HUDEP-2 (cell line): Measurements from ENCODE around the gene IFT25.

Experiments
- DNase-seq, 76 experiments: peaks; one replicate each; lab custom pipeline; 2025; ENCODE audit not compliant: unreplicated experiment in 76 of 76; lab: John Stamatoyannopoulos, UW

Gene IFT25

DNA sequence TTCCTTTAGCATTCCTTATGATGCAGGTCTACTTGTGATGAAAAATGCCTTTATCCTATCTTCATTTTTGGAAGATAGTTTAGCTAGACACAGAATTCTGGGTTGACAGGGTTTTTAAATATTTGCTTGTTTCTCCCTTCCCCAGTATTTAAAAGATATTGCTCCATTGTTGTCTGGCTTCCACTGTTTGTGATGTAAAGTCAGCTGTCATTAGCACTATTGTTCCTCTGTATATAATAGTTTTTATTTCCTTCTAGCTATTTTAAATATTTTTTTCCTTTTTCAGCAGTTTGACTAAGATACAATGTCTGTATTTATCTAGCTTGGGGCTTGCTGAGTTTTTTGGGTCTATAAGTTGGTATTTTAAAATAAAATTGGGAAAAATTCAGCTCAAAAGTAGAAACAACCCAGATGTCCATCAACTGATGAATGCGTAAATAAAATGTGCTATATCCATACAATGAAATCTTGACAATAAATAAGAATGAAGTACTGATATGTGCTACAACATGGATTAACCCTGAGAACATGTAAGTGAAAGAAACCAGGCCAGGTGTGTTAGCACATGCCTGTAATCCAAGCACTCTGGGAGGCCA lies 11.2 kb downstream of the IFT25 start:
- DNase-seq, result no peak

DNA sequence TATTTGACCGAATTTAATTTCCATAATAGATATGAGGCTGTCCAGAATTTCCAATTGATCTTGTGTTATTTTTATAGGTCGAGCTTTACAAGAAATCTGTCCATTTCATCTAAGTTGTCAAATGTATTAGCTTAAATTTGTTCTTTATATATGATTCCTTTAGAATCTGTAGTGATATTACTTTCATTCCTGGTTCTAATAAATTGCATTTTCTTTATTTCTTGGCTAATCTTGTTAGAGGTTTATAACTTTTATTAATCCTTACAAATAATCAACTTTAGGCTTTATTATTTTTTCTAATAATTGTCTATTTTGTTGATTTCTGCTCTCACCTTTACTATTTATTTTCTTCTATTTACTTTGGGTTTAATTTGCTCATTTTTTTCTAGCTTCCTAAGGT lies 14.0 kb downstream of the IFT25 start:
- DNase-seq, result no peak

DNA sequence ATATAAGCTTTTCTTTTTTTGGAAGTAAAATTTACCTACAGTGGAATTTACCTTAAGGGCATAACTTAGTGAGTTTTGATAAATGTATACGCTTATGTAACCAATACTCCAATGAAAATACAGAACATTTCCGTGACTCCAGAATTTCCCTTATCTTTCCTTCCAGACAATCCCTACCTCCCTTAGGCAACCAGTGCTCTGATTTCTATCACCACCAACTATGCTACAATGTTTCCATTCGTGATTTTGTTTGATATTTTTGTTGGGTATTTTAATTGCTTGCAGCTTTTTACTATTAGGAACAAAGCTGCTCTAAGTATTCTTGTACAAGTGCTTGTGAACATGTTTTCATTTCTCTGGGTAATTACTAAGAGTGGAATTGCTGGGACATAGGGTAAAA lies 14.6 kb downstream of the IFT25 start:
- DNase-seq, result no peak

DNA sequence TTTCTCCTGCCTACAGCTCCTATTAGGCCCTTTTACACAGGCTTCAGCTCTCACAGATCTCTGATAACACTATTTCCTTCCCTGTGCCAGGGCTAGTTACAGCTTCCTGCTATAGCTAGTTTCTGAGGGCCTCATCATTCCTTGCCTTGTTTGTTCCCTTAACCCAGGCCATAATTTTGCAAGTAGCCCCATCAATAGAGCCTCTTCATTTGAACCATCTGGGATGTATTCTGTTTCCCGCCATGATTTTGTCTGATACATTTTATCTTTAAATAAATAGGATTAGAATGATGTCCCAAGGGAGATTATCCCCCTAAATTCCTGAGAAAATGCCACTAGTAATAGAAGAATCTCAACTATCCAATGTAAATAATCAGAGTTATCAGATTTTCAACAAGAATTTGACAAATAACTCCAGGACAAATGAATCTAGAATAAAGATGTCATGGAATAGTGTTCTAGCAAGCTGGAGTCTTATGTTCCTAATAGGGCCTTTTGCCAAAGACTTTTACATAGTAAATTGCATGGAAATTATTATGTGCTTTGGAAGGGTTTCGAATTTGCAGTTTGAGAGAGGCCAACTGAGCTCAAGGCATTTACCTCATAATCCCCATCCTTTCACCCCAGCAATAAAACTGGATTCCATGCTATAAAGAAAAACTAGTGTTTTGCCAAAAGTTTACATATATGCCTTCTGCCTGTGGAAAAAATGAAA lies 16.1 kb downstream of the IFT25 start:
- no peak for DNase-seq

DNA sequence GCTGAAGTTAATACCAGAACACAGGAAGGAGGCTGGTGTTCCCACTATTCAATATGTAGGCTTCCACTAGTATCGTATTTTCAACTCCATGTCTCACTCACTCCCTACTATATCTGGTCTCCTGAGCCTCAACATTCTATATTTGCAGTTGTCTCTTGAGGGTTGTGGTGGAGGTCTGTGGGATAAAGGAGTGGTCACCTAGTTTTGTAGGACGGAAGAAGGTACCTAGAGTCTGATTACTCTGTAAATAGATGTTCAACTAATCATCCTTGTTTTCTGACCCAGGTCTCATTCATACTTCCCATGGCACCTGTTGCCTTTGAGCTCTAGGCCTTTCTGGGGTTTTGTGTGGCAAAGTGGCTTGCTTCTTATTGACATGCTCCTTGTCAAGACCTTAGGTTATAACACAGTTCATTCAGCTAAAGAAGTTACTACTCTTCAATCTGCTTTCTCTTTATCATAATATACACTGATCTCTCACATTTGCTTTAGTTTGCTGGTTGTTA lies 18.1 kb downstream of the IFT25 start:
- DNase-seq, result no peak

DNA sequence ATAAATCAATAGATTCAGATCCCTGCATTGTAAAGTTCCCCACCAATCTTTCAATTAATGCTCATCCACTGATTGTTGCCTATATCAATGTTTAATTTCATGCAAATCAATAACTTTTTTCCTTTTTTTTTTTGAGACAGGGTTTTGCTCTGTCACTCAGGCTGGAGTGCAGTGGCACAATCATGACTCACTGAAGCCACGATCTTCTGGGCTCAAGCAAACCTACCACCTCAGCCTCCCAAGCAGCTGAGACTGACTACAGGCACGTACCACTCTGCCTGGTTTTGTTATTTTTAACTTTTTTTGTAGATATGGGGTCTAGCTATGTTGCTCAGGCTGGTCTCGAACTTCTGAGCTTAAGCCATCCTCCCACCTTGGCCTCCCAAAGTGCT lies 25.8 kb downstream of the IFT25 start:
- DNase-seq, result peak in 1 of 76 experiments; percentile 3

DNA sequence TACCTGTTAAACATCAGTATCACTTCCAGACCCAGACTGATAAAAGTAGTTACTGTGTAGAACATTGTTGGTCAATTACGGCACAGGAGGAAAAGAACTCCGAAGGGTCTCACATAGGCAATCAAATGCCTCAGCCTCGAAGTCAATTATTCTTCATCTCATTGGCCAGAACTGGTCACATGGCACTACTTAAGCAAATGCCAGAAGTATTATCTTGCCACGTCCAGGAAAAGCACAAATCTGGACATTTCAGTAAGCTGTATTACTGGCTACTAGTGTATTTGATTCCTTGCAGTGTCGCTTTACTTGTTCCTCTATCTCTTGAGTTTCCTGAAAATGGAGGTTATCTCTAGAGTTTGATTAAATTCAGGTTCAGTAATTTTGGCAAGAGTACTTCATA lies 27.2 kb downstream of the IFT25 start:
- no peak for DNase-seq

DNA sequence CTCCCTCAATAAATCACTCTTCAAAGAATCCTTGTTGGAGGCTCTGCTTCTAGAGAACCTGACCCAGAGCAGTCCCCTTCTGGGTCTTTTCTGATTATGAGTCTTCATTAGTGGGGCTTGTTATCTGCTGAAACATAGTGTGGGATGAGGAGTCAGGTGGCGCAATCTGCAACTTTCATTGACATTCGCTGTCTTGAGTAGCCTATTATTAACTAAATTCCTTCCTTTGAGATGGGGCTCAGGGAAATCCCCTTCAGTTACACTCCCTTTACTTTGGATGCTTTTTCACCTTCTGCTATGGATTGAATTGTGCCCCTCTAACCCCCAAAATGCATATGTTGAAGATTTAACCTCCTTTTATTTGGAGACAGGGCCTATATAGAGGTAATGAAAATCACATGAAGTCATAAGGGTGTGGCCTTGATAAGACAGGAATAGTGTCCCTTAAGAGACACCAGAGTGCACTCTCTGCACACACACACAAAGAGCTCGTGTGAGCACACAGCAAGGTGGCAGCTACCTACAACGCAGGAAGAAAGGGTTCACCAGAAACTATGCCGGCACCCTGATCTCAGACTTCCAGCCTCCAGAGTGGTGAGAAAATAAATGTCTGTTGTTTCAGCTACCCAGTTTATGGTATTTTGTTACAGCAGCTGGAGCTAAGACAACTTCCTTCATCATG lies 32.0 kb downstream of the IFT25 start:
- DNase-seq, result peak in 5 of 76 experiments; percentile 1 to 10 (median 10)

DNA sequence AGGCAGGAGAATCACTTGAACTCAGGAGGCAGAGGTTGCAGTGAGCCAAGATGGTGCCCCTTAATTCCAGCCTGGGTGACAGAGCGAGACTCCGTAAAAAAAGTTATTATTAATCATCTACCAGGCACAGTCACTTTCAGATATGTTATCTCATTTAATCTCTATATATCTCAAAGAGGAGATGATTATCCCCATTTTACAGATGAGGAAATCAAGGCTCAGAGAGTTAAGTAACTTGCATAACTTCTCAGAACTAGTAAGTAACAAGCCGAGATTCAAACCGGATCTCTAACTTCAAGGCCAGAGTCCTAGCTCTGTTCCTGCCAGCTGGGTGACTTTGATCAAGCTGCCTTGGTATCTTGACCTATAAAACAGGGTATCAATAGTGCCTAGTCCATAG lies 34.1 kb downstream of the IFT25 start:
- no peak for DNase-seq

DNA sequence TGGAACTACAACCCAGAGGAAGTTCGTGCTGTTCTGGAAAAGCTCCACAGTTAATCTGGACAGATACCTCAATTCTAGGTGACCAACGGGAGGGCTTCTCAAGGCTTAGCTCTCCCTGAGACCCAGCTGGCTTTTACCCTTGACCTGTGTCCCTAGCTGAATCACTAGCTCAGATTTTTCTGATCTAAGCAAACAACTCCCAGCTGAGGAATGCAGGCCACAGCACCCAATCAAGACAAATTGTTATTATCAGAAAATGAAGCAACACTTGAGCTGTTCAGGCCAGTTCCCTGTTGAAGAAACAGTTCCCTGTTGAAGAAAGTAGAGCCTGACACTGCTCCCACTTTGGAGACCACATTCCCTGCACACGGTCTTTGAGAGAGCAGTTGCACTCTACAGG lies 35.6 kb downstream of the IFT25 start:
- no peak for DNase-seq

DNA sequence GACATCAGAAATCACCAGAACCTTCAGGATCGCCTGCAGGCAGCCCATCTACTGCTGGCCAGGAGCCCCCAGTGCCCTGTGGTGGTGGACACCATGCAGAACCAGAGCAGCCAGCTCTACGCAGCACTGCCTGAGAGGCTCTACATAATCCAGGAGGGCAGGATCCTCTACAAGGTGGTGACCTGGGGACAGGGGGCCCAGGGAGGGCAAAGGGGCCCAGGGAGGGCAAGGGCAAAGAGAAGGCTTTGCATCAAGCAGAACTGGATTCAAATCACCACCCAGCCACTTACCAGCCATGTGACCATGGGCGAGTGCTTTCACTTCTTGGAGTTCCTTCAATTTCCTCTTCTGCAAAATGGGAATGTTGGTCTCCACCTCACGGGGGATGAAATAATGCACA lies 39.4 kb downstream of the IFT25 start:
- no peak for DNase-seq

DNA sequence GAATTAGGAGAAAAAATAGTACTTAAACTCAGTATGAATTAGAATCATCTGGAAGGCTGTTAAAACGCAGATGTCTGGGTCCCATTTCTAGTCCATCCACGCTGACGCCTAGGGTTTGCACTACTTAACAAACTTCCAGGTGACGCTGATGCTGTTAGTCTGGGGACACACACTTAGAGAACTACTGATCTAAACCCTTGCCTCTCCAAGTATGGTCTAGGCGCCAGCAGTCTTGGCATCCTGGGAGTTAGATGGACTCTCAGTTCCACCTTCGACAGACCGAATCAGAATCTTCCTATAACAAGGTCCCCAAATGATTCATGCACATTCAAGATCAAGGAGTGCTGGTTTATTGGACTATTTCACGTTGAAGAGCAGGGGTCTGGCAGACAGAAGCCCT lies 40.0 kb downstream of the IFT25 start:
- no peak for DNase-seq

DNA sequence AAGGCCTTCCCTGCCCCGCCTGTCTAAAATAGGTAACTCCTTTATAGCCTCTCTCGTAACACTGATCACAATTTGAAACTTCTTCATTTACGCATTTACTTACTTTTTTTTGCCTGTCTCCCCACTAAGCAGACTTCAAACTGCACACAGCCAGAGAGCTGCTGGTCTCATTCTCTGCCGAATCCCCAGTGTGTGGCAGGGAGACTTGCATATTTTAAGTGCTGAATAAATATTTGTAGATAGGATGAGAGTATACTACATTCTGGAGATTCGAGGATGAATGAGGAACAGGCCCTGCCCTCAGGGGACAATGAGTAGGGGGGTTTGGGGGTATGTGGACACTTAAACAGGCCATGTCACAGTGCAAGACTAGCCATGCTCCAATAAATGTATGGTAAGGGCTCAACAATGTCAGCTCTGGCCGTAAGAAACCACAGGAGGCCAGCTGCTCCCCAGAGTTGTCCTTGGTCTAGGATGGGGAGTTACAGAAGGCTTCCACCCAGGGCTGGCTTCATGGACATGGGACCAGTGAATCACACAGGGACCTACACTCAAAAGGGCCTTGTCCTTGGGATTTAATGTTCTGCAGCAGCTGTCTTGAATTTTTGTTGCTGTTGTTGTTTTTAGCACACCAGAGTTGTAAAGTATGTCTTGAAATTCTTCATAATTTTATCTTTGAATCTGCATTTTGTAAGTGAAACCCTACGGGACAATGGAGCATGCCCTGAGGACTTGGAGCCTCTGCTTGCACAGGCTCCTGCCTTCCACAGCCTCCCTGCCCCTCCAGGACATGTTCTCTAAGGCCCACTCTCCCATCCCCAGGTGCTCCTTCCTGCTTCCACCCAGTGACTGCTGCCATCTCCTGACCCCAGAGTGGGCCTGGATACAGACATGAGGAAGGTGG lies 43.0 kb downstream of the IFT25 start:
- DNase-seq, result no peak

DNA sequence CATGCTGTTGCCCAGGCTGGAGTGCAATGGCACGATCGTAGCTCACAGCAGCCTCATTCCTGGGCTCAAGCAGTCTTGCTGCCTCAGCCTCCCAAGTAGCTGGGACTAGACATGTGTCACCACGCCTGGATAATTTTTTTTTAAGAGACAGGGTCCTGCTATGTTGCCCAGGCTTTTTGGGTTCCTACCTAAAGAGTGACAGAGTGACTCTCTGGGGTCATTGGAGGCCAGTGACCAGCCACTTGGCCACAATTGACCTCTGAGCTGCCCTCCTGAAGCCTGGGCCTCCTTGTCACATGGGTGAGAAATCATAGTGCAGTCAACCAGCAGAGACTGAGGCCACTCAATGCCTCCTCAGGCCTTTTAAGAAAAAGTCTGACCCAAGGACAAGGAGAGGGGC lies 45.8 kb downstream of the IFT25 start:
- DNase-seq, result no peak

DNA sequence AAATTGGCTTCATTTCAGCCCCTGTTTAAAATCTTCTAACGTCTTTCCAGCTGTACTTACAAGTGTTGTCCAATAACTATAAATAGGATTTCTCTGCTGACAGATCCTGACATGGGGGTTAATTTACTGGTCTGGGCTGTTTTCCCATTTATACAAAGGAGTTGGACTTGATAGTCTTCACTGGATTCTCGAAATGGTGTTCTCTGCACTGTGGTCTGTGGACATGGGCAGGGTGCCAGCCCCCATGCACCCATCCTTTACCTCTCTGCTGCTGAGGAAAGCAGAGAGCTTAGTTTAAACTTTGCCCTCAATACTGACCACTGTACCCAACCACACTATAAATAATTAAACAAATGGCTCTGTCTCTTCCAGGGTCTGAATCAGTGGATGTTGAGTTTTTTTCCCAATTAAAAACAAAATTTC lies 46.3 kb downstream of the IFT25 start:
- no peak for DNase-seq

DNA sequence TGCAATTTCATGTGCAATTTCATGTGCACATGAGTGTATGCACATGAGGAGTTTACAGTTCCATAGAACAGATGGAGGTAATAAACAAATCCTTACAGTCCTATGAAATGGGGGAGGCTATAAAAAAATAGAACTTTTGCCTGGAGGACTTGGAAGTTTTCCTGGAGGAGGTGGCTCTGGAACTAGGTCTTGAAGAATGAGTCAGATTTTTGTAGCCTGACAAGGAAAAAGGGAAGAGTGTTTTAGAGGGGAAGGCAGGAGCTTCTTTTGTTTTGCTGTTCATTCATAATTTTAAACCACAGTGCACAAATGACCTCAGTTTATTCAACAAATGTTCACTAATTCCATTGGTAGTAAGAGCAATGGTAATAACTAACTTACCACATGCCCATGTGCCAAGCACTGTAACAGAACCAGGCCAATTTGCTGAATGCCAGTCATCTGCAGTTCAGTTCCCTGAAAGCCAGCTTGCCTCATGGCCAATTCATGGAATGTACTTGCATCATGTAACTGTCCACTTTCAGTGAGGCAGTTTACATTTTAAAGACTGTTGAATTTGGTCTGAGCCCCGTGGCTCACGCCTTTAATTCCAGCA lies 48.8 kb downstream of the IFT25 start:
- DNase-seq, result no peak

DNA sequence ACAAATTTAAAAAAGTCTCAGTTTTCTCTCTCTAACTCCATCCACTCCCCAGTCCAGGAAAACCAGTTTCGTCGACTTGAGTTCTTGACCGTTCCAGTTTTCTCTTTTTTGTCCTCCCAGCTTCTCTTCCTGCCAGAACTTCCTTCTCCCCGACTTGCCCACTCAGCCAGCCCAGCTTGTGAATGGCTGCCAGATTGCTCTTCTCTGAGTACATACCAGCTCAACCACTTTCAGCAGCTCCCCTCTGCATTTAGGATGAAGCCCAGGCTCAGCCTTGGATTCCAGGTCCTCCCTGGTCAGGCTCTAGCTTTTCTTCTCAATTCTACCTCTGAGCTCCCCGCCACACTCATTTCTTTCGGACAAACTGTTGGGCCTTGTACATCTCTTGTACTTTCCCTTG lies 50.1 kb downstream of the IFT25 start:
- DNase-seq, result no peak

DNA sequence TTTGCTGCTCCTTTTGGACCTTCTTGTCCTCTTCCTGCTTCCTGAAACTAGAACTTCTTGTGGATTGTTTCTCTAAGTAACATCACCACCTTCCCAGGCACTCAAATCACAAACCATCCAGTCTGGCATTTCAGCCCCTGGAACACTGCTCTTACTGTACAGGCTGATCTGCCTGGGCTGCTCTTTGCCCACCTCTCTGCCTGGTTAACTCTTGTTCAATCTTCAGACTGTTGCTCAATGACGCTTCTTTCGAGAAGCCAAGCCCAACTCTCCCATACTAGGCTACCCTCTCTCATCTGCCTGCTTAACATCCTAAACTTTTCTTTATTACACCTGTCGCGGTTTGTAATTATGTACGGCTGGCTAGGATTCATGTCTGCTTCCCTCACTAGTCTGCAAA lies 50.9 kb downstream of the IFT25 start:
- no peak for DNase-seq

DNA sequence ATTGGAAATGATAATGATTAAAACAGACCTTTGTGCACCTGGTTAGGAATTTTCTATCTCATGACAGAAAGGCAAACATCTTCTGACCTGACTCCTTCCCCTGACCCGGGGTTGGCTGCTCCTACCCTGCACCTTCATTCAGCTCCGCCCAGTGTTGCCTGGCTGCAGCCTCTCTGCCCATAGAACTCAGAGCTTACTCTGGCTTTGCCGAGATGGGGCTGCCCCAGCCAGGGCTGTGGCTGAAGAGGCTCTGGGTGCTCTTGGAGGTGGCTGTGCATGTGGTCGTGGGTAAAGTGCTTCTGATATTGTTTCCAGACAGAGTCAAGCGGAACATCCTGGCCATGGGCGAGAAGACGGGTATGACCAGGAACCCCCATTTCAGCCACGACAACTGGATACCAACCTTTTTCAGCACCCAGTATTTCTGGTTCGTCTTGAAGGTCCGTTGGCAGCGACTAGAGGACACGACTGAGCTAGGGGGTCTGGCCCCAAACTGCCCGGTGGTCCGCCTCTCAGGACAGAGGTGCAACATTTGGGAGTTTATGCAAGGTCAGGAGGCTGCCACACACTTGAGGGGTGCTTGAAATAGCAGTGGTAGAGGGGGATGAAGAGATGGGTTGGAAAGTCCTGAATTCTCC lies 51.4 kb downstream of the IFT25 start, which contains the start of gene DIO1:
Gene DIO1 (plus strand): TSS at position 189 of the 638 bp plus-strand sequence. CDS start 24 bp downstream, at position 213.
- no peak for DNase-seq

DNA sequence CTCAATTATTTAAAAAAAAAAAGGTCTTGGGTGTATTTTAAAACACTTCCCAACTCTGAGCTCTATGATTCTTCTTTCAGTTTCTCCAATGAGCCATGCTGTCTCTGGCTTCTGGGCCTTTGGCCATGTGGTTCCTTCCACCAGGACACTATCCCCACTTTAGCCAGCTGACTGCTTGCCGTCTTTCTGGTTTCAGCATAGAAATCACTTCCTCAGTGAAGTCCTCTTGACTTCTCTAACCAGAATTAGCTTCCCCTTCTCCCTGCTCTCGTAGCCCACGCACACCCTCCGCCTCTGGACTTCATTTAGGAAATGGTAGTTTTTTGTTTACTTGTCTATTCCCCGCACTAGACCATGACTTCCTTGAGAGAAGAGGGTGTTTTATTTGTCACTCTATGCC lies 52.6 kb downstream of the IFT25 start:
- no peak for DNase-seq
